Neural progenitor cell (in vitro differentiated cells): Measurements from ENCODE around the gene CRY1. TPM values are rescaled to one million over a fixed set of nuclear protein-coding genes. Genes with fewer than 3 reads are reported as not detected.
A peak's percentile ranks its signal among the peaks of the same experiment; 100 is the strongest.
"Not testable (repeated sequence)": the region's sequence is repeated elsewhere in the genome, so short reads cannot be mapped to it uniquely, and the experiment has no call there.

Experiments
- DNase-seq: peaks from one replicate; pipeline ENCODE4 v3.0.0-alpha.2; 2016; ENCODE audit warnings: low spot score
- H2AFZ ChIP-seq: fragments of 200-600 bp; sonication (generic); replicated peaks from 2 replicates; pipeline ENCODE4 v1.6.1; 2016; ENCODE audit warnings: antibody characterized with exemption
- H3F3A ChIP-seq: fragments of 200-600 bp; sonication (generic); 2 replicates; pipeline ENCODE4 v1.6.1; 2016; ENCODE audit warnings: antibody characterized with exemption, low read depth
- H3K27ac ChIP-seq: fragments of 200-600 bp; sonication (generic); 2 replicates; pipeline ENCODE4 v1.5.1; 2016; ENCODE audit warnings: mild to moderate bottlenecking
- H3K27me3 ChIP-seq: fragments of 200-600 bp; sonication (generic); 2 replicates; pipeline ENCODE4 v1.6.1; 2016; ENCODE audit warnings: mild to moderate bottlenecking, moderate library complexity
- H3K36me3 ChIP-seq: fragments of 200-600 bp; sonication (generic); 2 replicates; pipeline ENCODE4 v1.5.1; 2016
- H3K4me1 ChIP-seq: fragments of 200-600 bp; sonication (generic); 2 replicates; pipeline ENCODE4 v1.6.1; 2016; ENCODE audit warnings: mixed run types
- H3K4me2 ChIP-seq: fragments of 200-600 bp; sonication (generic); 2 replicates; pipeline ENCODE4 v1.6.1; 2016
- H3K4me3 ChIP-seq: fragments of 200-600 bp; sonication (generic); 2 replicates; pipeline ENCODE4 v1.5.1; 2016
- H3K79me2 ChIP-seq: fragments of 200-600 bp; sonication (generic); 2 replicates; pipeline ENCODE4 v1.6.1; 2016; ENCODE audit warnings: low read depth
- H3K9ac ChIP-seq: fragments of 200-600 bp; sonication (generic); 2 replicates; pipeline ENCODE4 v1.6.1; 2016
- H3K9me3 ChIP-seq: fragments of 200-600 bp; sonication (generic); 2 replicates; pipeline ENCODE4 v1.5.1; 2016; ENCODE audit warnings: low read depth
- H4K20me1 ChIP-seq: fragments of 200-600 bp; sonication (generic); 2 replicates; pipeline ENCODE4 v1.6.1; 2016; ENCODE audit warnings: low read depth
- H3K27ac Mint-ChIP-seq: 3 replicates; pipeline ENCODE4 v1.8.0; 2021; ENCODE audit warnings: mixed read lengths
- H3K27me3 Mint-ChIP-seq: 2 replicates; pipeline ENCODE4 v1.8.0; 2022; ENCODE audit warnings: low read depth, mild to moderate bottlenecking, inconsistent platforms, moderate library complexity, mixed read lengths; ENCODE audit not compliant: insufficient read depth
- H3K36me3 Mint-ChIP-seq: 3 replicates; pipeline ENCODE4 v1.8.0; 2021; ENCODE audit warnings: mixed read lengths
- H3K4me1 Mint-ChIP-seq: 3 replicates; pipeline ENCODE4 v1.8.0; 2021; ENCODE audit warnings: mixed read lengths
- H3K4me3 Mint-ChIP-seq: 3 replicates; pipeline ENCODE4 v1.8.0; 2021; ENCODE audit warnings: mild to moderate bottlenecking, moderate library complexity, mixed read lengths
- H3K9me3 Mint-ChIP-seq: 3 replicates; pipeline ENCODE4 v1.8.0; 2020; ENCODE audit warnings: mixed read lengths
- EZH2 ChIP-seq: fragments of 200-600 bp; sonication (generic); IDR thresholded peaks from 2 replicates; pipeline ENCODE4 v1.6.1; 2017; ENCODE audit warnings: antibody characterized with exemption, mild to moderate bottlenecking, moderate library complexity
- EZH2phosphoT487 ChIP-seq: fragments of 200-600 bp; sonication (generic); IDR thresholded peaks from 2 replicates; pipeline ENCODE4 v1.6.1; 2017; ENCODE audit warnings: antibody characterized with exemption
- total RNA-seq: library from RNA; depleted of rRNA; stranded (reverse); fragments of >200 nt; gene quantifications from 2 replicates; pipeline ENCODE4 v1.2.3, GENCODE V29; 2015; ENCODE audit warnings: low replicate concordance
- TF ChIP-seq, protein P1 (sequence below): fragments of 200-600 bp; sonication (generic); IDR thresholded peaks from 2 replicates; pipeline ENCODE4 v1.5.1; 2017; ENCODE audit warnings: antibody characterized with exemption, mild to moderate bottlenecking

The CRY1 gene
- total RNA-seq, 1 donor from 2014 or later = 51.3 TPM

DNA sequence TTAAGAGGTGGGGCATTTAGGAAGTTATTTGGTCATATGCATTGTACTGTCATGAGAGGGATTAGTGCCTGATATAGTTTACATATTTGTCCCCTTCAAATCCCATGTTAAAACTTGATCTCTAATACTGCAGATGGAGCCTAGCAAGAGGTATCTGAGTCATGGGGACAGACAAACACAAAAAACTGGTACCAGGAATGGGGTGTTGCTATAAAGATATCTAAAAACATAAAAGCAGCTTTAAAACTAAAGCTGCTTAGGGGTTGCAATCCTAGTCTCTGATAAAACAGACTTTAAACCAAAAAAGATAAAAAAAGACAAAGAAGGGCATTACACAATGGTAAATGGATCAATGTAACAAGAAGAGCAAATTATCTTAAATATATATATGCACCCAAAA lies 11.6 kb downstream of the CRY1 start:
- H3K4me2 ChIP-seq = no peak overlapping the region
- no peak overlapping the region for H3K4me3 ChIP-seq
- Mint-ChIP-seq H3K27me3 (no peaks in the 10 kb centered on the region), H3K4me3 (no peak overlapping the region), H3K27ac (no peak overlapping the region), H3K9me3 (peaks cover 17% of the 10 kb centered on the region), H3K36me3 (peaks cover 9% of the 10 kb centered on the region), H3K4me1 (peaks cover under 1% of the 10 kb centered on the region)
- no peak overlapping the region for H3K27ac ChIP-seq
- DNase-seq = no peak
- no peaks in the 10 kb centered on the region for H3K27me3 ChIP-seq
- TF ChIP-seq, protein P1, sequence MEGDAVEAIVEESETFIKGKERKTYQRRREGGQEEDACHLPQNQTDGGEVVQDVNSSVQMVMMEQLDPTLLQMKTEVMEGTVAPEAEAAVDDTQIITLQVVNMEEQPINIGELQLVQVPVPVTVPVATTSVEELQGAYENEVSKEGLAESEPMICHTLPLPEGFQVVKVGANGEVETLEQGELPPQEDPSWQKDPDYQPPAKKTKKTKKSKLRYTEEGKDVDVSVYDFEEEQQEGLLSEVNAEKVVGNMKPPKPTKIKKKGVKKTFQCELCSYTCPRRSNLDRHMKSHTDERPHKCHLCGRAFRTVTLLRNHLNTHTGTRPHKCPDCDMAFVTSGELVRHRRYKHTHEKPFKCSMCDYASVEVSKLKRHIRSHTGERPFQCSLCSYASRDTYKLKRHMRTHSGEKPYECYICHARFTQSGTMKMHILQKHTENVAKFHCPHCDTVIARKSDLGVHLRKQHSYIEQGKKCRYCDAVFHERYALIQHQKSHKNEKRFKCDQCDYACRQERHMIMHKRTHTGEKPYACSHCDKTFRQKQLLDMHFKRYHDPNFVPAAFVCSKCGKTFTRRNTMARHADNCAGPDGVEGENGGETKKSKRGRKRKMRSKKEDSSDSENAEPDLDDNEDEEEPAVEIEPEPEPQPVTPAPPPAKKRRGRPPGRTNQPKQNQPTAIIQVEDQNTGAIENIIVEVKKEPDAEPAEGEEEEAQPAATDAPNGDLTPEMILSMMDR = no peak
- no peak for TF ChIP-seq EZH2
- TF ChIP-seq EZH2phosphoT487 = no peak
- H2AFZ ChIP-seq = no peak overlapping the region
- H3K9ac ChIP-seq = no peak overlapping the region
- peaks cover 7% of the 10 kb centered on the region for H4K20me1 ChIP-seq
- peaks cover 73% of the 10 kb centered on the region for H3K79me2 ChIP-seq
- H3K9me3 ChIP-seq = no peaks in the 10 kb centered on the region
- no peaks in the 10 kb centered on the region for H3K4me1 ChIP-seq
- no peaks in the 10 kb centered on the region for H3F3A ChIP-seq
- no peaks in the 10 kb centered on the region for H3K36me3 ChIP-seq

DNA sequence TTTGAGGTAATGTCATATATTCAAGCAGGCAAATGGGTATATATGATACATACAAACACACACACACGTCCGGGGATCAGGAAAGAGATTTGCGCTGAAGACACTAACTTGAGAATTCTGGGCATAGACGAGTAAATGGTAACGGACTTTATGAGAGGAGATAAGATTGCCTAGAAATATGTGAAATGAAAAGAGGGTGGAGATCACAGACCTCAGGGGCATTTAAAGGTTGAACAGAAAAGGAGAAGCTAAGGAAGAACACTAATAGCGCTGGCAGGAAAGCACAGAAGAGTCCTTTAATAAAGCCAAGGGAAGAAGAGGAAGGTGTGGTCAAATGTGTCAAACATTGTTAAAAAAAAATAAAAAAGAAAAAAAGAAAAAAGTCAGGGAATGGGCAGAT lies 13.1 kb downstream of the CRY1 start:
- TF ChIP-seq EZH2phosphoT487 (no peak), EZH2 (no peak)
- TF ChIP-seq, protein P1 = no peak
- Mint-ChIP-seq H3K9me3 (peaks cover 15% of the 10 kb centered on the region), H3K4me3 (no peak overlapping the region), H3K36me3 (peaks cover 4% of the 10 kb centered on the region), H3K27ac (no peak overlapping the region), H3K27me3 (no peaks in the 10 kb centered on the region), H3K4me1 (peaks cover 2% of the 10 kb centered on the region)
- Histone ChIP-seq H3K36me3 (no peaks in the 10 kb centered on the region), H3K9ac (no peak overlapping the region), H3K9me3 (no peaks in the 10 kb centered on the region), H3F3A (no peaks in the 10 kb centered on the region), H4K20me1 (peaks cover 7% of the 10 kb centered on the region), H3K4me1 (no peaks in the 10 kb centered on the region), H3K27ac (no peak overlapping the region), H3K79me2 (peaks cover 74% of the 10 kb centered on the region), H3K27me3 (no peaks in the 10 kb centered on the region), H3K4me2 (no peak overlapping the region), H2AFZ (no peak overlapping the region), H3K4me3 (no peak overlapping the region)
- no peak for DNase-seq

DNA sequence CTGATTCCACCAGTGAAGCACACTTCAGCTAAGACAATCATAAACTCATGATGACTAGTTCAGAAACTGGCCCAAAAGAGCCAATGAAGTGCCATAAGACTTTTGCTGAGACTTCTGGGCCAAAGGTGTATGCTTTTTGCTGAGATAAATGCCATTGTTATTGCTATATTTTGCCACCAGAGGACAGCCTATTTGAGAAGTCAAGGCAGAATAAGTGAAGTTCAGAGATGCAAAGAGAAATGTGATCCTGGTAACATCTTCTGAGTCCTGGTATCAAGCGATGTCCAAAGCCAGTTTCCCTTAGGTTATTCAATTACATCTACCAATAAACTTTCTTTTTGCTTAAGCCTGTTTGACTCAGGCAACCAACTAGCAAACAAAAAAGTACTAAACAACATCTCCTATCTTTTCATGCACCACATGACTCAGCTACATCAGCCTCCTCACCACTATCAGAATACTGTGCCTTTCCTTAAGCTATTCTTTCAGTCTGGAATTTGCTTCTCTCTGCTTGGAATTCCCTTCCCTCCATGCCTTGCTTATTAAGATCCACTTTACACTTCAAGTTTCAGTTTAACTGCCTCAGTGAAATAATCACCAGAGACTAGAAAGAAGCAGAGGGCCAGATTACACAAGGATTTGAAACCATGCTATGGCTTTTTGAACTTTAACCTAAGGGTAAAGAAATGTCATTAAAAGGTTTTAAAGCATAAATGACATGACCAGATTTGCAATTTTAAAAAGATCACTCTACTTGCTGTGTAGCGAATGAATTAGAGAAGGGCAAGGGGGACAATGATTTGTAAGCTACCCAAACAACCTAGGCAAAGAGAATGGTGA lies 14.0 kb downstream of the CRY1 start:
- Histone ChIP-seq H2AFZ (no peak overlapping the region), H3K4me1 (no peaks in the 10 kb centered on the region), H3F3A (no peaks in the 10 kb centered on the region), H3K36me3 (no peaks in the 10 kb centered on the region), H3K4me2 (no peak overlapping the region), H3K4me3 (no peak overlapping the region), H3K9ac (no peak overlapping the region), H3K27ac (no peak overlapping the region), H3K9me3 (no peaks in the 10 kb centered on the region), H3K27me3 (no peaks in the 10 kb centered on the region), H3K79me2 (peaks cover 69% of the 10 kb centered on the region), H4K20me1 (peaks cover 13% of the 10 kb centered on the region)
- H3K27ac Mint-ChIP-seq = no peak overlapping the region
- peaks cover 15% of the 10 kb centered on the region for H3K9me3 Mint-ChIP-seq
- TF ChIP-seq, protein P1 = peak; percentile 47
- TF ChIP-seq EZH2phosphoT487 (no peak), EZH2 (no peak)
- no peaks in the 10 kb centered on the region for H3K27me3 Mint-ChIP-seq
- DNase-seq = no peak
- peaks cover 4% of the 10 kb centered on the region for H3K36me3 Mint-ChIP-seq
- no peak overlapping the region for H3K4me3 Mint-ChIP-seq
- H3K4me1 Mint-ChIP-seq = peaks cover 2% of the 10 kb centered on the region

DNA sequence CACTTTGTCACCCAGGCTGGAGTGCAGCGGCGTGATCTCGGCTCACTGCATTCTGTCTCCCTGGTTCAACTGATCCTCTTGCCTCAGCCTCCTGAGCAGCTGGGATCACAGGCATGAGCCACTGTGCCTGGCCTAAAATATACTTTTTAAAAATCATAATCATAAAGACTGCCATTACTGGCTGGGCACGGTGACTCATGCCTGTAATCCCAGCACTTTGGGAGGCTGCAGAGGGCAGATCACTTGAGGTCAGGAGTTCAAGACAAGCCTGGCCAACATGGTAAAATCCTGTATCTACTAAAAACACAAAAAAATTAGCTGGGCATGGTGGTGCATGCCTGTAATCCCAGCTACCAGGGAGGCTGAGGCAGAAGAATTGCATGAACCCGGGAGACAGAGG lies 20.1 kb downstream of the CRY1 start:
- not testable (repeated sequence) for H2AFZ ChIP-seq, DNase-seq, H3K27me3 ChIP-seq, H3K9ac ChIP-seq, H3K27ac Mint-ChIP-seq, H3K9me3 ChIP-seq, H3K4me3 Mint-ChIP-seq, H3K4me3 ChIP-seq, H3K36me3 ChIP-seq, H3K9me3 Mint-ChIP-seq, H3K36me3 Mint-ChIP-seq, H3K4me1 Mint-ChIP-seq, H3F3A ChIP-seq, H3K4me1 ChIP-seq, H3K4me2 ChIP-seq, H3K27me3 Mint-ChIP-seq, H3K27ac ChIP-seq
- Histone ChIP-seq H4K20me1 (peaks cover 13% of the 10 kb centered on the region), H3K79me2 (peaks cover 24% of the 10 kb centered on the region)
